ENCODE measurements around the gene BMP10. TPM values are rescaled to one million over a fixed set of nuclear protein-coding genes. Genes with fewer than 3 reads are reported as not detected.
A peak's percentile ranks its signal among the peaks of the same experiment; 100 is the strongest.

BMP10 gene
- total RNA-seq, 4 donors from 2014 or later: not detected

GRCh38 chr2:68834737-68835376, 36.3 kb downstream of the BMP10 start:
- DNase-seq (ENCODE audit: low spot score) (no peak), ATAC-seq (ENCODE audit: low FRiP score) (no peak)

GRCh38 chr2:68833162-68833561, 38.0 kb downstream of the BMP10 start:
- TF ChIP-seq, protein P1, sequence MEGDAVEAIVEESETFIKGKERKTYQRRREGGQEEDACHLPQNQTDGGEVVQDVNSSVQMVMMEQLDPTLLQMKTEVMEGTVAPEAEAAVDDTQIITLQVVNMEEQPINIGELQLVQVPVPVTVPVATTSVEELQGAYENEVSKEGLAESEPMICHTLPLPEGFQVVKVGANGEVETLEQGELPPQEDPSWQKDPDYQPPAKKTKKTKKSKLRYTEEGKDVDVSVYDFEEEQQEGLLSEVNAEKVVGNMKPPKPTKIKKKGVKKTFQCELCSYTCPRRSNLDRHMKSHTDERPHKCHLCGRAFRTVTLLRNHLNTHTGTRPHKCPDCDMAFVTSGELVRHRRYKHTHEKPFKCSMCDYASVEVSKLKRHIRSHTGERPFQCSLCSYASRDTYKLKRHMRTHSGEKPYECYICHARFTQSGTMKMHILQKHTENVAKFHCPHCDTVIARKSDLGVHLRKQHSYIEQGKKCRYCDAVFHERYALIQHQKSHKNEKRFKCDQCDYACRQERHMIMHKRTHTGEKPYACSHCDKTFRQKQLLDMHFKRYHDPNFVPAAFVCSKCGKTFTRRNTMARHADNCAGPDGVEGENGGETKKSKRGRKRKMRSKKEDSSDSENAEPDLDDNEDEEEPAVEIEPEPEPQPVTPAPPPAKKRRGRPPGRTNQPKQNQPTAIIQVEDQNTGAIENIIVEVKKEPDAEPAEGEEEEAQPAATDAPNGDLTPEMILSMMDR (IDR thresholded peaks at IDR 0.05): no peak
- ATAC-seq (ENCODE audit: low FRiP score): no peak
- no peak for DNase-seq (ENCODE audit: low spot score)

More at GRCh38 chr2:68834737-68835376, 36.3 kb downstream of the BMP10 start:
- TF ChIP-seq, protein P1 (IDR thresholded peaks at IDR 0.05): no peak

- TF ChIP-seq, protein P1 (IDR thresholded peaks at IDR 0.05): no peak
- ATAC-seq (ENCODE audit: low FRiP score): peak; percentile 53
- no peak for DNase-seq (ENCODE audit: low spot score)
Measured at GRCh38 chr2:68832233-68832869, 38.8 kb downstream of the BMP10 start.

DNA sequence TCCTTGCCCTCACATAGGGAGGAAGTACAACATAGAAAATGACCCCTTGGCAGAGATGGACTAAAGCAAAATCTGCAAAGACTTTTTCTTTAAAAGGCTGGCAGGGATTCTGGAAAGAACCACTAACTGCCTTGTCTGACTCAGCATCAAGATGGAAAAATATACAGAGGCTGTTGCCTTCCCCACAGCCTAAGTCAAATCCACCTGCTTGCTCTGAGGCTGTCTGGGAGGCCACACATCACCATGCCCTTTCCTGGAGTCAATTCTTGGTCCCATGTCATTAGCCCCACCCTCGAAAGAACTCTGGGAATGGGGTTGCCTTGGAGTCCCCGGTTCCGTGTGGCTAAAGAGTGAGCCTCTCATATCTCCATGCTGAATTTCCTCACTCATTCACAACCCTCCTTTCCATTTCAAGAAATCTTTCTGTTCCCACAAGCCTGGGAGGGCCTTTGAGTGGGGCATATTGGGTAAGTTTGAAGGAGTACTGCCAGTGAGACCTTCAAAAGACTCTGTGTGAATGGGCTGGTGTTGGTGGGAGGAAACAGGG, 39.4 kb downstream of the BMP10 start:
- ATAC-seq (ENCODE audit: low FRiP score): no peak

GRCh38 chr2:68829749-68830148, 41.4 kb downstream of the BMP10 start:
- DNase-seq (ENCODE audit: low spot score) (no peak), ATAC-seq (ENCODE audit: low FRiP score) (no peak)
- TF ChIP-seq, protein P1 (IDR thresholded peaks at IDR 0.05): no peak

More for the DNA sequence above, 39.4 kb downstream of the BMP10 start:
- TF ChIP-seq, protein P1 (IDR thresholded peaks at IDR 0.05): no peak
- no peak for DNase-seq (ENCODE audit: low spot score)

GRCh38 chr2:68828887-68829708, 42.1 kb downstream of the BMP10 start:
- TF ChIP-seq, protein P1 (IDR thresholded peaks at IDR 0.05): no peak
- peak; percentile 88 for ATAC-seq (ENCODE audit: low FRiP score)
- peak; percentile 96 for DNase-seq (ENCODE audit: low spot score)

Data from omental fat pad (tissue), 4 donors.